ENCODE results near the gene B3GNT8.
"Not testable (repeated sequence)": the region's sequence is repeated elsewhere in the genome, so short reads cannot be mapped to it uniquely, and the experiment has no call there.

The B3GNT8 gene

GRCh38 chr19:41426952-41427646, at the start of gene B3GNT8:
Gene B3GNT8, minus strand, starts transcription at chr19:41427374. Its CDS starts 596 bp downstream, at chr19:41426778.
- peak in 1 of 3 donors; percentile 43 for DNase-seq (ENCODE audit: low read depth in 2 of 3, low spot score in 1 of 3)

GRCh38 chr19:41476583-41476982, 49.4 kb upstream of the B3GNT8 start:
- no peak for DNase-seq (ENCODE audit: low read depth in 2 of 3, low spot score in 1 of 3)

GRCh38 chr19:41463257-41464256, 36.4 kb upstream of the B3GNT8 start:
- not testable (repeated sequence) for DNase-seq (ENCODE audit: low read depth in 2 of 3, low spot score in 1 of 3)

- no peak for DNase-seq (ENCODE audit: low read depth in 2 of 3, low spot score in 1 of 3)
Observed at GRCh38 chr19:41462497-41462896, 35.3 kb upstream of the B3GNT8 start.

- DNase-seq (ENCODE audit: low read depth in 2 of 3, low spot score in 1 of 3) = no peak
Observed at GRCh38 chr19:41457241-41457640, 30.1 kb upstream of the B3GNT8 start.

- DNase-seq (ENCODE audit: low read depth in 2 of 3, low spot score in 1 of 3) = no peak
Observed at GRCh38 chr19:41456342-41456918, 29.3 kb upstream of the B3GNT8 start.

- no peak for DNase-seq (ENCODE audit: low read depth in 2 of 3, low spot score in 1 of 3)
Observed at GRCh38 chr19:41455936-41456335, 28.8 kb upstream of the B3GNT8 start.

- DNase-seq (ENCODE audit: low read depth in 2 of 3, low spot score in 1 of 3) = no peak
Observed at GRCh38 chr19:41452584-41453275, 25.6 kb upstream of the B3GNT8 start.

GRCh38 chr19:41449865-41450178, 22.6 kb upstream of the B3GNT8 start:
- DNase-seq (ENCODE audit: low read depth in 2 of 3, low spot score in 1 of 3) = no peak

- DNase-seq (ENCODE audit: low read depth in 2 of 3, low spot score in 1 of 3) = peak; percentile 47 to 71 (median 57)
Observed at GRCh38 chr19:41449079-41449864, 22.1 kb upstream of the B3GNT8 start.

GRCh38 chr19:41447732-41448332, 20.7 kb upstream of the B3GNT8 start:
- no peak for DNase-seq (ENCODE audit: low read depth in 2 of 3, low spot score in 1 of 3)

GRCh38 chr19:41445575-41445974, 18.4 kb upstream of the B3GNT8 start:
- DNase-seq (ENCODE audit: low read depth in 2 of 3, low spot score in 1 of 3) = no peak

- no peak for DNase-seq (ENCODE audit: low read depth in 2 of 3, low spot score in 1 of 3)
Observed at GRCh38 chr19:41443813-41444455, 16.8 kb upstream of the B3GNT8 start.

GRCh38 chr19:41442473-41443355, 15.5 kb upstream of the B3GNT8 start, which contains the start of gene ERICH4:
Gene ERICH4, plus strand, starts transcription at chr19:41443156. Its CDS starts 14 bp downstream, at chr19:41443170.
- DNase-seq (ENCODE audit: low read depth in 2 of 3, low spot score in 1 of 3) = no peak

GRCh38 chr19:41441321-41441945, 14.3 kb upstream of the B3GNT8 start:
- no peak for DNase-seq (ENCODE audit: low read depth in 2 of 3, low spot score in 1 of 3)

GRCh38 chr19:41439441-41440222, 12.5 kb upstream of the B3GNT8 start, which contains the start of gene DMAC2:
Gene DMAC2, minus strand, starts transcription at chr19:41439912. Its CDS starts 13 bp downstream, at chr19:41439899.
- DNase-seq (ENCODE audit: low read depth in 2 of 3, low spot score in 1 of 3) = peak; percentile 91 to 95 (median 95)

All from stimulated activated CD4-positive, alpha-beta T cell treated with anti-CD3 and anti-CD28 coated beads, Interleukin-12 subunit alpha, Interleukin-12 subunit beta, amount 100 ng/mL, for 48 hours (primary cell).